GM18499 (cell line): ENCODE data around the gene CFTR.
A peak's percentile ranks its signal among the peaks of the same experiment; 100 is the strongest.

ENCODE experiments used
- ATAC-seq: cut with Tn5 transposase; IDR thresholded peaks from one replicate; pipeline ENCODE4 v1.9.1; 2021; ENCODE audit warnings: moderate number of reproducible peaks; ENCODE audit not compliant: insufficient read depth, unreplicated experiment

The CFTR gene

GRCh38 chr7:117581424-117581823 is 101.6 kb downstream of the CFTR start:
- ATAC-seq, result no peak

GRCh38 chr7:117582219-117582704 is 102.4 kb downstream of the CFTR start:
- ATAC-seq, result no peak

- no peak for ATAC-seq
Measured at GRCh38 chr7:117587931-117588330, 108.1 kb downstream of the CFTR start.

- peak; percentile 71 for ATAC-seq
Measured at GRCh38 chr7:117588352-117588794, 108.5 kb downstream of the CFTR start.

GRCh38 chr7:117590191-117590590 is 110.4 kb downstream of the CFTR start:
- no peak for ATAC-seq

GRCh38 chr7:117592011-117592635 is 112.3 kb downstream of the CFTR start:
- ATAC-seq, result no peak

- ATAC-seq, result no peak
Measured at GRCh38 chr7:117596134-117596533, 116.3 kb downstream of the CFTR start.

- ATAC-seq, result no peak
Measured at GRCh38 chr7:117597755-117598154, 117.9 kb downstream of the CFTR start.

- ATAC-seq, result no peak
Measured at GRCh38 chr7:117600911-117601310, 121.1 kb downstream of the CFTR start.

GRCh38 chr7:117603627-117604026 is 123.8 kb downstream of the CFTR start:
- no peak for ATAC-seq

GRCh38 chr7:117605712-117606111 is 125.9 kb downstream of the CFTR start:
- no peak for ATAC-seq

- ATAC-seq, result no peak
Measured at GRCh38 chr7:117606132-117606531, 126.3 kb downstream of the CFTR start.

GRCh38 chr7:117610396-117610795 is 130.6 kb downstream of the CFTR start:
- ATAC-seq, result no peak

- ATAC-seq, result no peak
Measured at GRCh38 chr7:117612637-117613036, 132.8 kb downstream of the CFTR start.

- ATAC-seq, result no peak
Measured at GRCh38 chr7:117616694-117617093, 136.9 kb downstream of the CFTR start.

GRCh38 chr7:117619681-117620080 is 139.9 kb downstream of the CFTR start:
- no peak for ATAC-seq

GRCh38 chr7:117621075-117621618 is 141.3 kb downstream of the CFTR start:
- ATAC-seq, result no peak

GRCh38 chr7:117623606-117624005 is 143.8 kb downstream of the CFTR start:
- ATAC-seq, result no peak

- ATAC-seq, result no peak
Measured at GRCh38 chr7:117630501-117630900, 150.7 kb downstream of the CFTR start.

- no peak for ATAC-seq
Measured at GRCh38 chr7:117630907-117631564, 151.2 kb downstream of the CFTR start.

- no peak for ATAC-seq
Measured at GRCh38 chr7:117631652-117632051, 151.8 kb downstream of the CFTR start.

GRCh38 chr7:117637937-117638336 is 158.1 kb downstream of the CFTR start:
- no peak for ATAC-seq
